Spleen (tissue), 11 donors: Measurements from ENCODE around the gene OXER1. TPM values are rescaled to one million over a fixed set of nuclear protein-coding genes. Genes with fewer than 3 reads are reported as not detected.

Source experiments
- DNase-seq: peaks from one replicate; pipeline ENCODE4 v3.0.0-alpha.2; 2020
- H3K27ac ChIP-seq, 8 donors: fragments of 200-600 bp; sonication (generic) in 7 of 8; 1 replicate in 4 of 8; 2 replicates in 4 of 8; pipeline versions ENCODE4 v1.5.0 to v1.8.0; 2016 to 2021; ENCODE audit warnings: inconsistent platforms in 4 of 8, mild to moderate bottlenecking in 4 of 8, moderate library complexity in 1 of 8
- H3K27me3 ChIP-seq, 7 donors: fragments of 200-600 bp; sonication (generic) in 6 of 7; replicated peaks in 1 of 7; 1 replicate in 4 of 7; 2 replicates in 3 of 7; pipeline versions ENCODE4 v1.5.0 to v1.8.0; 2016 to 2021; ENCODE audit warnings: inconsistent platforms in 3 of 7, mild to moderate bottlenecking in 1 of 7
- H3K36me3 ChIP-seq, 6 donors: fragments of 200-600 bp; sonication (generic) in 5 of 6; 1 replicate in 4 of 6; 2 replicates in 2 of 6; pipeline versions ENCODE4 v1.5.0 to v1.8.0; 2016 to 2021; ENCODE audit warnings: inconsistent platforms in 2 of 6
- H3K4me1 ChIP-seq, 6 donors: fragments of 200-600 bp; sonication (generic) in 5 of 6; 1 replicate in 3 of 6; 2 replicates in 3 of 6; pipeline versions ENCODE4 v1.5.0 to v1.8.0; 2016 to 2021; ENCODE audit warnings: inconsistent platforms in 3 of 6
- H3K4me3 ChIP-seq, 8 donors: fragments of 200-600 bp; sonication (generic) in 7 of 8; 1 replicate in 4 of 8; 2 replicates in 4 of 8; pipeline versions ENCODE4 v1.5.0 to v1.8.0; 2016 to 2021; ENCODE audit warnings: inconsistent platforms in 4 of 8, mild to moderate bottlenecking in 4 of 8, moderate library complexity in 2 of 8
- H3K9me3 ChIP-seq, 8 donors: fragments of 200-600 bp; sonication (generic) in 7 of 8; 1 replicate in 4 of 8; 2 replicates in 4 of 8; pipeline versions ENCODE4 v1.5.0 to v1.8.0; 2016 to 2021; ENCODE audit warnings: inconsistent platforms in 4 of 8
- CTCF ChIP-seq, 11 experiments: fragments of 200-600 bp in 7 of 11; fragments of 450-650 bp in 4 of 11; sonication (generic) in 4 of 11; IDR thresholded peaks in 8 of 11; conservative IDR thresholded peaks in 3 of 11; 1 replicate in 7 of 11; 2 replicates in 4 of 11; pipeline versions ENCODE4 v1.4.0 to v1.8.0; 2016 to 2021; ENCODE audit warnings: antibody characterized with exemption in 11 of 11, inconsistent platforms in 4 of 11, mild to moderate bottlenecking in 1 of 11
- POLR2A ChIP-seq, 3 donors: fragments of 450-650 bp; IDR thresholded peaks; one replicate each; pipeline ENCODE4 v1.5.1; 2017; ENCODE audit warnings: antibody characterized with exemption in 3 of 3, mild to moderate bottlenecking in 1 of 3
- POLR2AphosphoS5 ChIP-seq, 3 donors: sonication (generic); formaldehyde crosslinking; IDR thresholded peaks; one replicate each; pipeline ENCODE4 v1.5.1; 2017; ENCODE audit warnings: antibody characterized with exemption in 3 of 3
- WGBS, 5 donors: extraction: QIAGEN DNeasy Blood & Tissue Kit in 3 of 5; methylation state at CpG; one replicate each; pipeline versions ENCODE4 v1.1.5 to v1.1.7; 2013 to 2018; 5-methylcytosine and 5-hydroxymethylcytosine counted together
- intact Hi-C: fragments of 100-400 bp; cut with DNase I; formaldehyde crosslinking; loops from one replicate; pipeline ENCODE4 v1.15.0; 2023; ENCODE audit warnings: low total_unique reads
- polyA plus RNA-seq, 3 donors: library from polyadenylated mRNA; stranded (reverse); fragments of 200-250 nt; gene quantifications; one replicate each; pipeline ENCODE4 v1.2.1, GENCODE V29; 2013
- total RNA-seq, 7 donors: library from RNA; depleted of rRNA in 3 of 7; stranded (reverse); fragments of >200 nt in 3 of 7; fragmentation: NEBNext Ultra II Directional in 4 of 7; extraction: Animal tissue kit (Norgen Biotek cat#: 25700) in 4 of 7; gene quantifications; one replicate each; pipeline versions ENCODE4 v1.1.0 to v1.2.1, GENCODE V29; 2016 to 2021
- donor health status: healthy with polysubstance abuse.
- donor health status: DM: no; HTN: no; CAD: no; lungs with moderate emphysema.
- donor health status: DM: no; HTN: no; CAD: no.
- donor health status: Bipolar disorder and iron deficiency.
- donor health status: healthy.
- donor health status: DM: no; HTN: no; CAD: no.
- donor health status: DM: yes; HTN: yes; CAD: no.

Gene OXER1
- total and polyA plus RNA-seq, 10 donors = 1.3 to 6.3 (median 3.3) TPM

- DNase-seq = no peak
- Histone ChIP-seq H3K27ac (peak overlapping the region in 3 of 8 donors; percentile 78 to 86 (median 81)), H3K36me3 (peaks cover 0 to 18% (median 0%) of the 10 kb centered on the region in 6 donors), H3K27me3 (no peaks in the 10 kb centered on the region), H3K9me3 (no peaks in the 10 kb centered on the region), H3K4me3 (peak overlapping the region in 1 of 8 donors; percentile 7), H3K4me1 (peaks cover 18 to 58% (median 45%) of the 10 kb centered on the region in 6 donors)
- intact Hi-C loops = no loop called here
- WGBS, 5 donors = 39 to 73% (median 61%) methylated on average over 10 to 14 of the region's 14 CpGs
- no peak for TF ChIP-seq POLR2A (IDR thresholded peaks at IDR 0.05)
- TF ChIP-seq CTCF (IDR thresholded peaks at IDR 0.05 in 8 of 11, conservative IDR thresholded peaks at IDR 0.05 in 3 of 11) = no peak
- TF ChIP-seq POLR2AphosphoS5 (IDR thresholded peaks at IDR 0.05) = no peak
Measured at GRCh38 chr2:42755191-42755880, 8.6 kb downstream of the OXER1 start.

- Histone ChIP-seq H3K4me3 (peak overlapping the region in 1 of 8 donors; percentile 7), H3K4me1 (peaks cover 18 to 58% (median 45%) of the 10 kb centered on the region in 6 donors), H3K36me3 (peaks cover 0 to 18% (median 0%) of the 10 kb centered on the region in 6 donors), H3K27me3 (no peaks in the 10 kb centered on the region), H3K27ac (peak overlapping the region in 4 of 8 donors; percentile 39 to 86 (median 80)), H3K9me3 (no peaks in the 10 kb centered on the region)
- peak; percentile 74 for DNase-seq
- TF ChIP-seq POLR2AphosphoS5 (IDR thresholded peaks at IDR 0.05) (no peak), POLR2A (IDR thresholded peaks at IDR 0.05) (no peak), CTCF (IDR thresholded peaks at IDR 0.05 in 8 of 11, conservative IDR thresholded peaks at IDR 0.05 in 3 of 11) (no peak)
- intact Hi-C loops = no loop called here
- WGBS, 5 donors = 74 to 87% (median 81%) methylated on average over 7 to 8 of the region's 8 CpGs
Measured at GRCh38 chr2:42754776-42755140, 9.2 kb downstream of the OXER1 start.

- intact Hi-C loops = no loop called here
- TF ChIP-seq POLR2AphosphoS5 (IDR thresholded peaks at IDR 0.05) = peak; percentile 48 to 74 (median 63)
- no peak for TF ChIP-seq CTCF (IDR thresholded peaks at IDR 0.05 in 8 of 11, conservative IDR thresholded peaks at IDR 0.05 in 3 of 11)
- TF ChIP-seq POLR2A (IDR thresholded peaks at IDR 0.05) = no peak
- H3K27me3 ChIP-seq = no peaks in the 10 kb centered on the region
- WGBS, 5 donors = 46 to 62% (median 55%) methylated on average over 4 to 11 of the region's 11 CpGs
- peak overlapping the region in 1 of 8 donors; percentile 16 for H3K4me3 ChIP-seq
- DNase-seq = peak; percentile 87
- peaks cover 18 to 58% (median 45%) of the 10 kb centered on the region in 6 donors for H3K4me1 ChIP-seq
- H3K9me3 ChIP-seq = no peaks in the 10 kb centered on the region
- H3K36me3 ChIP-seq = peaks cover 0 to 18% (median 0%) of the 10 kb centered on the region in 6 donors
- peak overlapping the region in 5 of 8 donors; percentile 7 to 86 (median 78) for H3K27ac ChIP-seq
Measured at GRCh38 chr2:42754021-42754775, 9.7 kb downstream of the OXER1 start.
